ENCODE results near the gene HOXB4.

Gene HOXB4

GRCh38 chr17:48600244-48601098, 22.3 kb upstream of the HOXB4 start:
- Histone ChIP-seq H3K27me3 (ENCODE audit: control insufficient read depth, insufficient read depth, low read length) (peaks cover 28% of the 10 kb centered on the region), H3K36me3 (ENCODE audit: control insufficient read depth, insufficient read depth, low read length) (no peaks in the 10 kb centered on the region), H3K4me2 (ENCODE audit: low read length) (no peak overlapping the region), H2AFZ (no peak overlapping the region), H3K9ac (no peak overlapping the region), H3K9me3 (ENCODE audit: control insufficient read depth, low read length) (no peaks in the 10 kb centered on the region), H3K4me1 (no peaks in the 10 kb centered on the region), H3K4me3 (ENCODE audit: low read depth, low read length) (no peak overlapping the region), H3K27ac (no peak overlapping the region), H3K79me2 (no peaks in the 10 kb centered on the region)
- TF ChIP-seq, protein P1, sequence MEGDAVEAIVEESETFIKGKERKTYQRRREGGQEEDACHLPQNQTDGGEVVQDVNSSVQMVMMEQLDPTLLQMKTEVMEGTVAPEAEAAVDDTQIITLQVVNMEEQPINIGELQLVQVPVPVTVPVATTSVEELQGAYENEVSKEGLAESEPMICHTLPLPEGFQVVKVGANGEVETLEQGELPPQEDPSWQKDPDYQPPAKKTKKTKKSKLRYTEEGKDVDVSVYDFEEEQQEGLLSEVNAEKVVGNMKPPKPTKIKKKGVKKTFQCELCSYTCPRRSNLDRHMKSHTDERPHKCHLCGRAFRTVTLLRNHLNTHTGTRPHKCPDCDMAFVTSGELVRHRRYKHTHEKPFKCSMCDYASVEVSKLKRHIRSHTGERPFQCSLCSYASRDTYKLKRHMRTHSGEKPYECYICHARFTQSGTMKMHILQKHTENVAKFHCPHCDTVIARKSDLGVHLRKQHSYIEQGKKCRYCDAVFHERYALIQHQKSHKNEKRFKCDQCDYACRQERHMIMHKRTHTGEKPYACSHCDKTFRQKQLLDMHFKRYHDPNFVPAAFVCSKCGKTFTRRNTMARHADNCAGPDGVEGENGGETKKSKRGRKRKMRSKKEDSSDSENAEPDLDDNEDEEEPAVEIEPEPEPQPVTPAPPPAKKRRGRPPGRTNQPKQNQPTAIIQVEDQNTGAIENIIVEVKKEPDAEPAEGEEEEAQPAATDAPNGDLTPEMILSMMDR (IDR thresholded peaks at IDR 0.05), result no peak

GRCh38 chr17:48599354-48599753, 21.2 kb upstream of the HOXB4 start:
- H3K4me1 ChIP-seq, result no peaks in the 10 kb centered on the region
- H3K36me3 ChIP-seq (ENCODE audit: control insufficient read depth, insufficient read depth, low read length), result no peaks in the 10 kb centered on the region
- H3K9me3 ChIP-seq (ENCODE audit: control insufficient read depth, low read length), result no peaks in the 10 kb centered on the region
- no peak overlapping the region for H3K4me2 ChIP-seq (ENCODE audit: low read length)
- TF ChIP-seq, protein P1 (IDR thresholded peaks at IDR 0.05), result no peak
- H3K9ac ChIP-seq, result no peak overlapping the region
- H3K27ac ChIP-seq, result no peak overlapping the region
- H3K27me3 ChIP-seq (ENCODE audit: control insufficient read depth, insufficient read depth, low read length), result peaks cover 20% of the 10 kb centered on the region
- no peak overlapping the region for H3K4me3 ChIP-seq (ENCODE audit: low read depth, low read length)
- H3K79me2 ChIP-seq, result no peaks in the 10 kb centered on the region
- H2AFZ ChIP-seq, result no peak overlapping the region

- H3K9ac ChIP-seq, result no peak overlapping the region
Observed at GRCh38 chr17:48598736-48599135, 20.6 kb upstream of the HOXB4 start.

DNA sequence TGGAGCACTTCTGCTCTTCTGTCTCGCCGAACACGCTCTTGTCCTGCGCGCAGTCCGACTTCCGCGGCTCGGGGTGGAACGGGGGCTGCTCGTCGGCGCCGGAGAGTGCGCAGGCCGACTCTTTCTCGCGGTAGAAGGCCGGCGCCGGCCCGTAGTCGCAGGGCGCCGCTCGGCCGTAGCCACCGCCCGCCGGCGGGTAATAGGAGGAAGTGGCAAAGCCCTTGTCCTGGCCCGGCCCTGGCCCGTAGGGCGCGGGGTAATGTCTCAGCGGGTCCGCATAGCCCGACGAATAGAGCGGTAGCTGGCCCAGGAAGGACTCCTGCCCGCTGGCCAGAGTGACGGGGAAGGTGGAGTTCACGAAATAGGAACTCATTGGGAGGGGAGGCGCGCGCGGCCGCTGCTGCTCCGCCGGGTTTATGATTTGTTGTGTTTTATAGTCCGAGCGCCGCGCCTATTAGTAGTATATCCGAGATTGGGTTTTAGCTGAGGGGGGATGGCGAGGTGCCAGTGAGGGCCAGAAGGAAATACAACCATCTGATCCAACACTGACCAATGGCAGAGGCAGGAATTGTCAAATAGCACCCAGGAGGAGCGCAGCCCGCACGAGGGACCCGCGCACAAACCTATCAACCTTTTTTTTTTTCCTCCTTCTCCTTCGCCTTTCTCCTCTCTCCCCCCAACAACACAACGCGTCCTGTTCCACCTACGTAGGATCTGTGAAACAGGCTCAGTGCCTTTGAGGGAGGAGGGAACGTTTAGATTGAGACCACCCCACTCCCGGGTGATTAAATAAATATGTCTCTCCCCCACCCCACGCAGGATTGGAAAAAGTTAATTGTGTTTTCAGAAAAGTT, 19.9 kb upstream of the HOXB4 start:
- peak overlapping the region; percentile 76 for H3K4me3 ChIP-seq (ENCODE audit: low read depth, low read length)
- peak overlapping the region; percentile 25 for H2AFZ ChIP-seq
- no peak overlapping the region for H3K27ac ChIP-seq
- no peaks in the 10 kb centered on the region for H3K36me3 ChIP-seq (ENCODE audit: control insufficient read depth, insufficient read depth, low read length)
- peak overlapping the region; percentile 91 for H3K4me2 ChIP-seq (ENCODE audit: low read length)
- H3K9ac ChIP-seq, result no peak overlapping the region
- TF ChIP-seq, protein P1 (IDR thresholded peaks at IDR 0.05), result no peak
- no peaks in the 10 kb centered on the region for H3K4me1 ChIP-seq
- H3K79me2 ChIP-seq, result no peaks in the 10 kb centered on the region
- H3K27me3 ChIP-seq (ENCODE audit: control insufficient read depth, insufficient read depth, low read length), result peaks cover 9% of the 10 kb centered on the region
- no peaks in the 10 kb centered on the region for H3K9me3 ChIP-seq (ENCODE audit: control insufficient read depth, low read length)

More at GRCh38 chr17:48598736-48599135, 20.6 kb upstream of the HOXB4 start:
- Histone ChIP-seq H3K4me2 (ENCODE audit: low read length) (no peak overlapping the region), H3K4me3 (ENCODE audit: low read depth, low read length) (no peak overlapping the region), H2AFZ (no peak overlapping the region), H3K27me3 (ENCODE audit: control insufficient read depth, insufficient read depth, low read length) (peaks cover 15% of the 10 kb centered on the region), H3K27ac (no peak overlapping the region), H3K79me2 (no peaks in the 10 kb centered on the region), H3K4me1 (no peaks in the 10 kb centered on the region), H3K36me3 (ENCODE audit: control insufficient read depth, insufficient read depth, low read length) (no peaks in the 10 kb centered on the region), H3K9me3 (ENCODE audit: control insufficient read depth, low read length) (no peaks in the 10 kb centered on the region)
- TF ChIP-seq, protein P1 (IDR thresholded peaks at IDR 0.05), result no peak

Data from parathyroid adenoma (tissue), 2 donors.